Prostate gland (tissue), 2 donors: Measurements from ENCODE around the gene XKR3. TPM values are rescaled to one million over a fixed set of nuclear protein-coding genes. Genes with fewer than 3 reads are reported as not detected.

ENCODE experiments used
- DNase-seq: peaks from one replicate; pipeline ENCODE4 v3.0.0-alpha.2; 2019; ENCODE audit warnings: low spot score
- H3K27ac ChIP-seq, 2 donors: fragments of 200-600 bp; sonication (generic); 2 replicates each; pipeline ENCODE4 v1.5.1; 2017 to 2019
- H3K27me3 ChIP-seq: fragments of 200-600 bp; sonication (generic); replicated peaks from 2 replicates; pipeline ENCODE4 v1.5.1; 2019; ENCODE audit not compliant: insufficient read depth
- H3K36me3 ChIP-seq, 2 donors: fragments of 200-600 bp; sonication (generic); 1 replicate in 1 of 2; 2 replicates in 1 of 2; pipeline versions ENCODE4 v1.5.1 to v1.8.1; 2017 to 2019
- H3K4me1 ChIP-seq: fragments of 200-600 bp; sonication (generic); replicated peaks from 2 replicates; pipeline ENCODE4 v1.5.1; 2019
- H3K4me3 ChIP-seq, 2 donors: fragments of 200-600 bp; sonication (generic); 2 replicates each; pipeline ENCODE4 v1.5.1; 2017 to 2019
- H3K9me3 ChIP-seq: fragments of 200-600 bp; sonication (generic); 2 replicates; pipeline ENCODE4 v1.5.1; 2017
- POLR2A ChIP-seq: fragments of 450-650 bp; IDR thresholded peaks from one replicate; pipeline ENCODE4 v1.6.1; 2016; ENCODE audit warnings: antibody characterized with exemption, mild to moderate bottlenecking
- POLR2AphosphoS5 ChIP-seq: sonication (generic); formaldehyde crosslinking; IDR thresholded peaks from one replicate; pipeline ENCODE4 v1.6.1; 2017; ENCODE audit warnings: antibody characterized with exemption
- WGBS: methylation state at CpG from one replicate; pipeline ENCODE4 v1.1.5; 2018; 5-methylcytosine and 5-hydroxymethylcytosine counted together
- intact Hi-C: fragments of 100-400 bp; cut with DNase I; formaldehyde crosslinking; loops from one replicate; pipeline ENCODE4 v1.14.2; 2022
- total RNA-seq, 2 donors: library from RNA; depleted of rRNA; stranded (reverse); fragments of >200 nt; gene quantifications; one replicate each; pipeline ENCODE4 v1.1.0, GENCODE V29; 2016
- TF ChIP-seq, protein P1 (sequence below), 4 experiments: fragments of 200-600 bp in 2 of 4; fragments of 450-650 bp in 2 of 4; sonication (generic) in 2 of 4; IDR thresholded peaks; 1 replicate in 3 of 4; 2 replicates in 1 of 4; pipeline ENCODE4 v1.5.1; 2016 to 2019; ENCODE audit warnings: antibody characterized with exemption in 4 of 4, mild to moderate bottlenecking in 2 of 4, moderate library complexity in 2 of 4

XKR3 gene
- total RNA-seq, 2 donors from 2014 or later = 0.74 TPM; not detected in 1

DNA sequence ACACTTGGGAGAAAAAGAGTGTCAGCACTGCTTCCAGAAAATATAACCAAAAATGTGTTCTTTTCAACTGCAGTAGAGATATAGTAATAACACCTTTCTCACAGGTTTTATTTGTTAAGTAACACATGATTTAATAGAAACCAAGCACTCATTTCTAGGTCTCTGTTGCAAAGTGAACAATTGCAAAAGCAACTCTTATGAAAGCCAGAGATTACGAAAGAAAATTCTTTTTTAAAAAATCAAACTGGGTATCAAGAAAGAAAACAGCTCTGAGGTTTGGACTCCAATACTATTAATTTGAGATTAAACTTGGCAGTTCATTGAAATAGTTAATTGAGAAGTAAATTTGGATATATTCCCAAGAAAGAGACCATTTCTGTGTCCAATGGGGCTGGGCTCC lies 9.8 kb upstream of the XKR3 start:
- no peaks in the 10 kb centered on the region for H3K9me3 ChIP-seq
- intact Hi-C loops = no loop called here
- TF ChIP-seq POLR2A (no peak), POLR2AphosphoS5 (no peak)
- TF ChIP-seq, protein P1, sequence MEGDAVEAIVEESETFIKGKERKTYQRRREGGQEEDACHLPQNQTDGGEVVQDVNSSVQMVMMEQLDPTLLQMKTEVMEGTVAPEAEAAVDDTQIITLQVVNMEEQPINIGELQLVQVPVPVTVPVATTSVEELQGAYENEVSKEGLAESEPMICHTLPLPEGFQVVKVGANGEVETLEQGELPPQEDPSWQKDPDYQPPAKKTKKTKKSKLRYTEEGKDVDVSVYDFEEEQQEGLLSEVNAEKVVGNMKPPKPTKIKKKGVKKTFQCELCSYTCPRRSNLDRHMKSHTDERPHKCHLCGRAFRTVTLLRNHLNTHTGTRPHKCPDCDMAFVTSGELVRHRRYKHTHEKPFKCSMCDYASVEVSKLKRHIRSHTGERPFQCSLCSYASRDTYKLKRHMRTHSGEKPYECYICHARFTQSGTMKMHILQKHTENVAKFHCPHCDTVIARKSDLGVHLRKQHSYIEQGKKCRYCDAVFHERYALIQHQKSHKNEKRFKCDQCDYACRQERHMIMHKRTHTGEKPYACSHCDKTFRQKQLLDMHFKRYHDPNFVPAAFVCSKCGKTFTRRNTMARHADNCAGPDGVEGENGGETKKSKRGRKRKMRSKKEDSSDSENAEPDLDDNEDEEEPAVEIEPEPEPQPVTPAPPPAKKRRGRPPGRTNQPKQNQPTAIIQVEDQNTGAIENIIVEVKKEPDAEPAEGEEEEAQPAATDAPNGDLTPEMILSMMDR (IDR thresholded peaks at IDR 0.05) = no peak
- H3K27me3 ChIP-seq = no peaks in the 10 kb centered on the region
- no peaks in the 10 kb centered on the region for H3K36me3 ChIP-seq
- no peak for DNase-seq
- 95% methylated on average over 1 of the region's 1 CpG for WGBS
- H3K4me1 ChIP-seq = no peaks in the 10 kb centered on the region
- H3K4me3 ChIP-seq = no peak overlapping the region
- no peak overlapping the region for H3K27ac ChIP-seq

DNA sequence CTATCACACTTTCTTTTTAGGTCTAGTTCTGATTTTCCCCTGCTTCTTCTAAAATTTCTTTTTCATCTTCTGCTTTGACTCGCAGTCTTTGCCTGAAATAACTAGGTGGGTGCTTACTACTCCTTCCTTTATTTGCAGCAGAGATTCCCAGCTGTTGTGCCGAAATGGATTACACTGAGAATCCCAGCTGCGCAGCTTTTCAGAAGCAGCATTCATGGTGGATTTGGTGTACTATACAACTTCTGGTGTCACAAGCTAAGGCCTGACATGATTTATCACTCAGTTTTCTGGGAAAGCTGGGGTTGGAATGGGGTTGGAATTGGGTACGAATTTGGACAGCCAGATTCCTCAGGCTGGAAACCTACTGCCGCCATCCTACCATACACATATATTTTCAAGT lies 6.0 kb upstream of the XKR3 start:
- no peak for DNase-seq
- Histone ChIP-seq H3K9me3 (no peaks in the 10 kb centered on the region), H3K27ac (no peak overlapping the region), H3K4me1 (no peaks in the 10 kb centered on the region), H3K36me3 (no peaks in the 10 kb centered on the region), H3K4me3 (no peak overlapping the region), H3K27me3 (no peaks in the 10 kb centered on the region)
- 89% methylated on average over 5 of the region's 5 CpGs for WGBS
- no peak for TF ChIP-seq POLR2AphosphoS5
- TF ChIP-seq, protein P1 (IDR thresholded peaks at IDR 0.05) = no peak
- TF ChIP-seq POLR2A = no peak
- intact Hi-C loops = no loop called here

DNA sequence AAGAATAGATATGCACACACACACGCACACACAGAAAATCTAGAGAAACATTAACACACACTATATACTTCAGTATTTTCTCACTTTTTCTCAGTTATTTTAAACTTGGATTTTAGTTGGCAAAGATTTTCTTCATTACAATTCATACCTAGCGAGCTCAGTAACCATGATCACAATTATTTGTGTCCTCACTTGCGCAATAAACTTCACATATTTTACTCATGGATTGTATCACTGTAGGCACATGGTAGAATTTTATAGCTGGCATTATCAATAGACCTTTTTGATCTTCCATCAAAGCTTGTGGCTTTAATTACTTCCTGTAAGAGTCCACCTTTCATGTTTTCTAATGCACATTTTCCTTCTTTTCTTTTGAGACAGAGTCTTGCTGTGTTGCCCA lies 4.8 kb upstream of the XKR3 start:
- WGBS = 70% methylated on average over 3 of the region's 3 CpGs
- Histone ChIP-seq H3K9me3 (no peaks in the 10 kb centered on the region), H3K27ac (no peak overlapping the region), H3K4me1 (no peaks in the 10 kb centered on the region), H3K27me3 (no peaks in the 10 kb centered on the region), H3K4me3 (no peak overlapping the region), H3K36me3 (no peaks in the 10 kb centered on the region)
- TF ChIP-seq POLR2A (no peak), POLR2AphosphoS5 (no peak)
- TF ChIP-seq, protein P1 (IDR thresholded peaks at IDR 0.05) = no peak
- DNase-seq = no peak
- intact Hi-C loops = no loop called here

DNA sequence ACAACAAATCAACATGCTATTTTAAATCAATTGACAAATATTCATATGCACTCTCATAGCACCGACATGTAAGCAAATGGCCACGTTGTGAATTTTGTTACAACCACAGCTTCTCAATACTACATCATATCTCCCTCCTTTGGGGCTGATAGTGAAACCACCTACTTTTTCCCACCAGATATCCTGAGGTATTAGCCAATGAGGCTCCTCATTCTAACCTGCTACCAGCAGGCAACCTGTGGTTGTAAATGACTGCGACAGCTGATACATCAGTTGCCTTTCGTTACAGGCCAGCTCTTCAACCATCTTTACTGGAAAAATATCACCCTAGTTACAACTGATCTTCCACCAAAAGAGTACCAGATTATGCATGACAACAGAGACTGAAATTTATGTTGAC lies 3.7 kb upstream of the XKR3 start:
- Histone ChIP-seq H3K27ac (no peak overlapping the region), H3K36me3 (no peaks in the 10 kb centered on the region), H3K4me3 (no peak overlapping the region), H3K4me1 (no peaks in the 10 kb centered on the region), H3K9me3 (no peaks in the 10 kb centered on the region), H3K27me3 (no peaks in the 10 kb centered on the region)
- TF ChIP-seq POLR2AphosphoS5 (no peak), POLR2A (no peak)
- TF ChIP-seq, protein P1 (IDR thresholded peaks at IDR 0.05) = no peak
- intact Hi-C loops = no loop called here
- WGBS = 76% methylated on average over 4 of the region's 4 CpGs
- no peak for DNase-seq

DNA sequence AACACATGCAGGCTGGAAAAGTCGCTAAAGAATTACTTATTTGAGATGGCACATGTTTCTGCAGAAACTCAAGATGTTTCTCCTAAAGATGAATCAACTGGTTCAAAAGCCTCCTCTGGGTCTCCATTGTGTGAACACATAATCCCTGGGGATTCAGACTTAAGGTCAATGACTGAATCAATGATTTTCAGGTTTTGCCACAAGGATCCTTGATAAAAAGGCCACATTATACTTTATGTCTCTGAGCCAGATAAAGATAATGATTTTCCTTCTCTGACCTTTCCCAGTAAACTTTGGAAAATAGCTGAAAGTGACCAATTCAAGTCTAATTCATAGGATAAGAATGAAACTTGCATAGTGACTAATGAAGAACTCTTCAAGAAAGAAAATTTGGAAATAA lies 2.3 kb upstream of the XKR3 start:
- intact Hi-C loops = no loop called here
- WGBS = 92% methylated on average over 1 of the region's 1 CpG
- H3K36me3 ChIP-seq = no peaks in the 10 kb centered on the region
- TF ChIP-seq POLR2A (no peak), POLR2AphosphoS5 (no peak)
- TF ChIP-seq, protein P1 (IDR thresholded peaks at IDR 0.05) = no peak
- no peak for DNase-seq
- no peak overlapping the region for H3K4me3 ChIP-seq
- H3K9me3 ChIP-seq = no peaks in the 10 kb centered on the region
- H3K27me3 ChIP-seq = no peaks in the 10 kb centered on the region
- no peaks in the 10 kb centered on the region for H3K4me1 ChIP-seq
- no peak overlapping the region for H3K27ac ChIP-seq
